ENCODE measurements around the gene SLC6A18. TPM values are rescaled to one million over a fixed set of nuclear protein-coding genes. Genes with fewer than 3 reads are reported as not detected.
"Not testable (repeated sequence)": the region's sequence is repeated elsewhere in the genome, so short reads cannot be mapped to it uniquely, and the experiment has no call there.

SLC6A18 gene
- total RNA-seq, 2 donors from 2014 or later: not detected

GRCh38 chr5:1265461-1266455 is 40.6 kb downstream of the SLC6A18 start:
- Histone ChIP-seq H3K4me1 (replicated peaks) (no peaks in the 10 kb centered on the region), H3K9me3 (no peaks in the 10 kb centered on the region), H3K27ac (no peak overlapping the region), H3K4me3 (no peak overlapping the region), H3K27me3 (replicated peaks; ENCODE audit: insufficient read depth) (no peaks in the 10 kb centered on the region), H3K36me3 (no peaks in the 10 kb centered on the region)
- TF ChIP-seq POLR2A (IDR thresholded peaks at IDR 0.05) (no peak), CTCF (IDR thresholded peaks at IDR 0.05) (no peak), POLR2AphosphoS5 (IDR thresholded peaks at IDR 0.05) (no peak)
- intact Hi-C loops (cut with DNase I): no loop called here
- WGBS: 84% methylated on average over 40 of the region's 40 CpGs
- DNase-seq (ENCODE audit: low spot score): no peak

GRCh38 chr5:1266791-1267190 is 41.6 kb downstream of the SLC6A18 start:
- Histone ChIP-seq H3K4me3 (no peak overlapping the region), H3K9me3 (no peaks in the 10 kb centered on the region), H3K27ac (no peak overlapping the region), H3K27me3 (replicated peaks; ENCODE audit: insufficient read depth) (no peaks in the 10 kb centered on the region), H3K4me1 (replicated peaks) (no peaks in the 10 kb centered on the region), H3K36me3 (no peaks in the 10 kb centered on the region)
- intact Hi-C loops (cut with DNase I): no loop called here
- no peak for DNase-seq (ENCODE audit: low spot score)
- WGBS: 88% methylated on average over 9 of the region's 9 CpGs
- TF ChIP-seq POLR2AphosphoS5 (IDR thresholded peaks at IDR 0.05) (no peak), CTCF (IDR thresholded peaks at IDR 0.05) (no peak), POLR2A (IDR thresholded peaks at IDR 0.05) (no peak)

GRCh38 chr5:1267464-1267863 is 42.3 kb downstream of the SLC6A18 start:
- H3K4me1 ChIP-seq (replicated peaks); H3K36me3 ChIP-seq; H3K9me3 ChIP-seq; intact Hi-C loops (cut with DNase I); H3K27me3 ChIP-seq (replicated peaks; ENCODE audit: insufficient read depth); H3K4me3 ChIP-seq; DNase-seq (ENCODE audit: low spot score); H3K27ac ChIP-seq: not testable (repeated sequence)
- WGBS: 96% methylated on average over 5 of the region's 5 CpGs

- H3K27me3 ChIP-seq (replicated peaks; ENCODE audit: insufficient read depth): no peaks in the 10 kb centered on the region
- no peak overlapping the region for H3K4me3 ChIP-seq
- TF ChIP-seq CTCF (IDR thresholded peaks at IDR 0.05) (no peak), POLR2AphosphoS5 (IDR thresholded peaks at IDR 0.05) (no peak), POLR2A (IDR thresholded peaks at IDR 0.05) (no peak)
- no peaks in the 10 kb centered on the region for H3K9me3 ChIP-seq
- WGBS: 85% methylated on average over 13 of the region's 13 CpGs
- H3K4me1 ChIP-seq (replicated peaks): no peaks in the 10 kb centered on the region
- intact Hi-C loops (cut with DNase I): no loop called here
- no peak overlapping the region for H3K27ac ChIP-seq
- no peaks in the 10 kb centered on the region for H3K36me3 ChIP-seq
- no peak for DNase-seq (ENCODE audit: low spot score)
Measured at GRCh38 chr5:1268056-1268455, 42.9 kb downstream of the SLC6A18 start.

GRCh38 chr5:1268666-1269065 is 43.5 kb downstream of the SLC6A18 start:
- no peaks in the 10 kb centered on the region for H3K4me1 ChIP-seq (replicated peaks)
- 84% methylated on average over 13 of the region's 13 CpGs for WGBS
- no peak overlapping the region for H3K27ac ChIP-seq
- H3K36me3 ChIP-seq: no peaks in the 10 kb centered on the region
- TF ChIP-seq CTCF (IDR thresholded peaks at IDR 0.05) (no peak), POLR2A (IDR thresholded peaks at IDR 0.05) (no peak), POLR2AphosphoS5 (IDR thresholded peaks at IDR 0.05) (no peak)
- no peak overlapping the region for H3K4me3 ChIP-seq
- intact Hi-C loops (cut with DNase I): no loop called here
- H3K27me3 ChIP-seq (replicated peaks; ENCODE audit: insufficient read depth): no peaks in the 10 kb centered on the region
- H3K9me3 ChIP-seq: no peaks in the 10 kb centered on the region
- no peak for DNase-seq (ENCODE audit: low spot score)

Measured in prostate gland (tissue), 2 donors.